Posterior cingulate gyrus (tissue), 11 donors: ENCODE results near the gene AP2A2.

Experiments used
- DNase-seq, 10 donors: peaks; one replicate each; pipeline versions ENCODE4 v3.0.0 to v3.0.0-alpha.2; 2020 to 2021; ENCODE audit warnings: mixed read lengths in 3 of 10
- intact Hi-C: fragments of 100-400 bp; cut with DNase I; formaldehyde crosslinking; loops from one replicate; pipeline ENCODE4 v1.15.1; 2023

The AP2A2 gene

GRCh38 chr11:1060852-1061616 is 135.4 kb downstream of the AP2A2 start:
- peak in 1 of 10 donors; percentile 40 for DNase-seq
- intact Hi-C loops = no loop called here
